Loucy (cell line): Measurements from ENCODE around the gene OXLD1.

Source experiments
- H2AFZ ChIP-seq: fragments of 200-600 bp; sonication (generic); 2 replicates; pipeline ENCODE4 v1.6.0; 2016; ENCODE audit warnings: antibody characterized with exemption, mild to moderate bottlenecking, low read length, moderate library complexity
- H3F3A ChIP-seq: fragments of 200-600 bp; 2 replicates; pipeline ENCODE4 v1.6.0; 2016; ENCODE audit warnings: antibody characterized with exemption, low read depth, mild to moderate bottlenecking
- H3K27me3 ChIP-seq: fragments of 200-600 bp; sonication (generic); 2 replicates; pipeline ENCODE4 v1.6.1; 2014; ENCODE audit warnings: low read length, mild to moderate bottlenecking; ENCODE audit not compliant: insufficient read depth, poor library complexity, severe bottlenecking
- H3K36me3 ChIP-seq: fragments of 200-600 bp; sonication (generic); 2 replicates; pipeline ENCODE4 v1.6.1; 2016; ENCODE audit warnings: low read length; ENCODE audit not compliant: insufficient read depth
- H3K4me1 ChIP-seq: fragments of 200-600 bp; sonication (generic); 2 replicates; pipeline ENCODE4 v1.5.1; 2014; ENCODE audit warnings: low read length, mild to moderate bottlenecking; ENCODE audit not compliant: insufficient read depth, poor library complexity, severe bottlenecking
- H3K4me2 ChIP-seq: fragments of 200-600 bp; sonication (generic); 2 replicates; pipeline ENCODE4 v1.6.0; 2014; ENCODE audit warnings: antibody characterized with exemption, low read length, low read depth, mild to moderate bottlenecking; ENCODE audit not compliant: poor library complexity, severe bottlenecking
- H3K4me3 ChIP-seq: fragments of 200-600 bp; sonication (generic); 2 replicates; pipeline ENCODE4 v1.5.1; 2014; ENCODE audit warnings: low read length, mild to moderate bottlenecking, mixed read lengths; ENCODE audit not compliant: poor library complexity, severe bottlenecking
- H3K79me2 ChIP-seq: fragments of 200-600 bp; sonication (generic); 2 replicates; pipeline ENCODE4 v1.6.1; 2014; ENCODE audit warnings: low read length; ENCODE audit not compliant: insufficient read depth
- H3K9ac ChIP-seq: fragments of 200-600 bp; sonication (generic); 2 replicates; pipeline ENCODE4 v1.6.0; 2014; ENCODE audit warnings: mild to moderate bottlenecking, low read depth, low read length, moderate library complexity; ENCODE audit not compliant: poor library complexity, severe bottlenecking
- H3K9me2 ChIP-seq: fragments of 200-600 bp; sonication (generic); replicated peaks from 2 replicates; pipeline ENCODE4 v1.6.1; 2016; ENCODE audit warnings: low read depth, low read length, mixed read lengths
- H3K9me3 ChIP-seq: fragments of 200-600 bp; sonication (generic); 2 replicates; pipeline ENCODE4 v1.6.1; 2014; ENCODE audit warnings: mild to moderate bottlenecking, antibody characterized with exemption, low read length, low read depth; ENCODE audit not compliant: insufficient read depth
- H4K20me1 ChIP-seq: fragments of 200-600 bp; sonication (generic); 2 replicates; pipeline ENCODE4 v1.6.0; 2014; ENCODE audit warnings: antibody characterized with exemption, low read length, mild to moderate bottlenecking; ENCODE audit not compliant: insufficient read depth, poor library complexity, severe bottlenecking
- EZH2phosphoT487 ChIP-seq: fragments of 200-600 bp; IDR thresholded peaks from 2 replicates; pipeline ENCODE4 v1.6.1; 2018; ENCODE audit warnings: antibody characterized with exemption, mild to moderate bottlenecking, moderate library complexity, borderline replicate concordance
- TF ChIP-seq, protein P1 (sequence below): fragments of 200-600 bp; sonication (generic); conservative IDR thresholded peaks from 2 replicates; pipeline ENCODE4 v1.5.1; 2014; ENCODE audit warnings: mild to moderate bottlenecking, antibody characterized with exemption, low read length

The OXLD1 gene

DNA sequence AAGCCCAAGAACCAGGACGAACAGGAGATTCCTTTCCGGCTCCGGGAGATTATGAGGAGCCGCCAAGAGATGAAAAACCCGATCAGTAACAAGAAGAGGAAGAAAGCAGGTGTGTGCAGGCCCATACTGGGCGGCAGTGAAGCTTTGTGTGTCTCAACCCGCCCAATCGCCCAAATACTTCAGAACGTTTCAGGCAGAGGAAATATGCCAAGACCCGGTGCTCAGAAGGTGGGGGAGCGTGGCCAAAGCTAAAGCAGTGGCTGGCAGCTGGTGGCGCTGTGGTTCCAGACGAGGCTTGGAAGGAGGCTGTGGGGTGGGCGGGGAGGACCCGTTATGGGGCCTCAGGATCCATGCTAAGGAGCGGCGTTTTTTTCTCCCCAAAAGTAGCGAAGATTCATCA is 1.3 kb upstream of the OXLD1 start:
- Histone ChIP-seq H4K20me1 (peaks cover 18% of the 10 kb centered on the region), H3K4me1 (peaks cover 37% of the 10 kb centered on the region), H3K9me2 (no peaks in the 10 kb centered on the region), H3K4me2 (peak overlapping the region; percentile 90), H3K9me3 (no peaks in the 10 kb centered on the region), H3K79me2 (peaks cover 62% of the 10 kb centered on the region), H3K27me3 (no peaks in the 10 kb centered on the region), H2AFZ (no peak overlapping the region), H3K36me3 (peaks cover 12% of the 10 kb centered on the region; the same call in 1 of the 2 replicates), H3K9ac (peak overlapping the region; percentile 99), H3K4me3 (peak overlapping the region; percentile 98), H3F3A (peaks cover 8% of the 10 kb centered on the region)
- TF ChIP-seq EZH2phosphoT487, result no peak
- TF ChIP-seq, protein P1, sequence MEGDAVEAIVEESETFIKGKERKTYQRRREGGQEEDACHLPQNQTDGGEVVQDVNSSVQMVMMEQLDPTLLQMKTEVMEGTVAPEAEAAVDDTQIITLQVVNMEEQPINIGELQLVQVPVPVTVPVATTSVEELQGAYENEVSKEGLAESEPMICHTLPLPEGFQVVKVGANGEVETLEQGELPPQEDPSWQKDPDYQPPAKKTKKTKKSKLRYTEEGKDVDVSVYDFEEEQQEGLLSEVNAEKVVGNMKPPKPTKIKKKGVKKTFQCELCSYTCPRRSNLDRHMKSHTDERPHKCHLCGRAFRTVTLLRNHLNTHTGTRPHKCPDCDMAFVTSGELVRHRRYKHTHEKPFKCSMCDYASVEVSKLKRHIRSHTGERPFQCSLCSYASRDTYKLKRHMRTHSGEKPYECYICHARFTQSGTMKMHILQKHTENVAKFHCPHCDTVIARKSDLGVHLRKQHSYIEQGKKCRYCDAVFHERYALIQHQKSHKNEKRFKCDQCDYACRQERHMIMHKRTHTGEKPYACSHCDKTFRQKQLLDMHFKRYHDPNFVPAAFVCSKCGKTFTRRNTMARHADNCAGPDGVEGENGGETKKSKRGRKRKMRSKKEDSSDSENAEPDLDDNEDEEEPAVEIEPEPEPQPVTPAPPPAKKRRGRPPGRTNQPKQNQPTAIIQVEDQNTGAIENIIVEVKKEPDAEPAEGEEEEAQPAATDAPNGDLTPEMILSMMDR, result peak; percentile 72

DNA sequence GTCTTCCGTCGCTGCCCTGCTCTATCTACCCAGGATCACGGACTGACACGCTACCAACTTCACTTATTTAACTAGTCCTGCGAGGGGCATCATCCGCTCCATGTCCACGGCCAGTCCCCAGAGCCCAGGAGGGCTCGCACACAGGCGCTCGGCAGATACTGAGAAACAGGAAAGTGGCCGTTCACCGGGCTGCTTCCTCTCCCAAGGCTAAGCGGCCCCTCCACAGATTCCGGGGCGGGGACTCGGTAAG is 388 bp downstream of the OXLD1 start:
- Histone ChIP-seq H3K9ac (peak overlapping the region; percentile 99), H3K4me2 (peak overlapping the region; percentile 98), H4K20me1 (peaks cover 18% of the 10 kb centered on the region), H3K9me2 (no peaks in the 10 kb centered on the region), H3F3A (peaks cover 8% of the 10 kb centered on the region), H2AFZ (peak overlapping the region; percentile 53), H3K4me1 (peaks cover 38% of the 10 kb centered on the region), H3K36me3 (no peaks in the 10 kb centered on the region; the same call in 1 of the 2 replicates), H3K9me3 (no peaks in the 10 kb centered on the region), H3K4me3 (peak overlapping the region; percentile 98), H3K79me2 (peaks cover 62% of the 10 kb centered on the region), H3K27me3 (no peaks in the 10 kb centered on the region)
- TF ChIP-seq EZH2phosphoT487, result no peak

DNA sequence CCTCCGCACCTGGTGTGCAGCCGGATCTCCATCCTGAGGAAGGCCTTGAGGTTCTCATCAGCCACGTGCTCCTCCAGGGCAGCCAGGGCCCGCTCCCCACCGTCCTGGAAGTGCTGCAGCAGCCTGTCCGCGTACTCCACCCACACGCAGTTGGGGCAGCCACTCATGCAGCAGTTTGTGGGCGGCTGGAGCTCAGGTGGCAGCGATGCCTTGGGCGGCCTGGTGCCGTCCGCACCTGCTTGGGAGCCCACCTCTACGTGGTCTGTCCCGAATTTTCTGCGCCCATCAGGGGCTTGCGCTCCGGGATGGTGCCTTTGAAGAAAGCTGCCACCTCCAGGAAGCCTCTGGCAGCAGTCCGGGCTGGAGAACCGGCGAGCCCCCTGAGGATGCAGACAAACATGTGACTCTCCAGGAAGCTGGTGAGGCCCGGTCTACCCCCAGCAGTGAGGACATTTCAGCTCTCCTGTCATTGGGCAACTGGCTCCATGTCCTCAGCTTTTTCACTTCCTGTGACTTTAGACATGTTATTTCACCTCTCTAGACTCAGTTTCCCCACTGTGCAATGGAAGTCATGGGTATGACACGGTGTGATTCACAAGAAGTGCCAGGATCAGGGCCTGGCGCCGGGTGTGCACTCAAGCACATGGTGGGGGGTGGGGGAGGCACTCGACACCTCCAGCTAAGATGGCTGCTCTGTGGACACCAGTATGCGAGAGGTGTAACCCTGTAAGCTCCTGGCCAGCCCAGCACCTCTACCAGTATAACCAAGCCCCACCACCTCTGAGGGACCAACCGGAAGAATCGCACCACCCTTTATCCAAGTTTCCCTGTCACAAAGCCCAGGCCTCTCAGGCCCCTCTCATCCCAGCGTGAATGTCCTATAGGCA is 957 bp downstream of the OXLD1 start:
- Histone ChIP-seq H4K20me1 (peaks cover 18% of the 10 kb centered on the region), H3K9me2 (no peaks in the 10 kb centered on the region), H3K36me3 (no peaks in the 10 kb centered on the region), H3F3A (peaks cover 8% of the 10 kb centered on the region), H3K79me2 (peaks cover 61% of the 10 kb centered on the region), H3K9me3 (no peaks in the 10 kb centered on the region), H3K27me3 (no peaks in the 10 kb centered on the region), H3K4me3 (peak overlapping the region; percentile 98), H2AFZ (peak overlapping the region; percentile 53; the same call in 1 of the 2 replicates), H3K4me2 (peak overlapping the region; percentile 98), H3K9ac (peak overlapping the region; percentile 99), H3K4me1 (peaks cover 38% of the 10 kb centered on the region)
- TF ChIP-seq, protein P1, result no peak
- TF ChIP-seq EZH2phosphoT487, result no peak
